ENCODE data around the gene NFAT5.
"Not testable (repeated sequence)": the region's sequence is repeated elsewhere in the genome, so short reads cannot be mapped to it uniquely, and the experiment has no call there.

The NFAT5 gene

GRCh38 chr16:69643997-69644396 lies 78.2 kb downstream of the NFAT5 start:
- DNase-seq: not testable (repeated sequence)

DNA sequence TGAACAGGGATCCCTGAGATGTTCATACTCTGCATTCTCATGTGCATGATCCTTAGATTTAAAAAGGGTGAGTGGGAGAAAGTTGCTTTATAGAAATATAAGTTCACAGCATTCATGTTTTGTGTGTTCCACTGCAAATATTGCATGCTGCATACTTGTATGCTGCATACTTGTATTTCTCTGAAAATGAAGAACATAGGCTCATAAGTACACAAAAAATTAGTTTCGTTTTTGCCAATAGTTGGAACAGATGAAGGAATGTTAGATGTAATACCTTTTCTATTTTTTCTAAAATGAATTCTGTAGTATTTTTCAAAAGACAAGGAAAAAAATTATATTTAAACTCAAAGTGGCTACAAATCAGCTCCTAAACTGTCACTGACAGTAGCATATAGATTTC lies 79.0 kb downstream of the NFAT5 start:
- no peak for DNase-seq

GRCh38 chr16:69647020-69647419 lies 81.3 kb downstream of the NFAT5 start:
- DNase-seq: no peak

DNA sequence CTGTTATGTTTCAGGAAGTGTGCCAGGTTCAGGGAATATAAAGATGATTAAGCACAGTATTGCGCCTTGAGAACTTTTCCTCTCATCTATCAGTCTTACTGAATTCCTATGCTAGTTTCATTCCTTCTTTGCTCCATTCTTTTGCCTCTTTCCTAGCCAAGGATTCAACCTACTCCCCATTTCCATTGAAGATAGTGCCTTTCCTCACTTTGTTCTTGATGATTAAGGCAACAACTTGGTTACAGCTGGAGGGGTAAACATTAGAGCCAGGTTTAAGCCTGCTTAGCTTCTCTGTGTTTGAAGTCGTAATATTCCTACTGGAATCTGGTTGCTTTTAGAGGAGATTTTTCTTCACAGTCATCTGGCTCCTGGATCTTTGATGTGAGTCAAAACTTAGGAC lies 85.5 kb downstream of the NFAT5 start:
- no peak for DNase-seq

DNA sequence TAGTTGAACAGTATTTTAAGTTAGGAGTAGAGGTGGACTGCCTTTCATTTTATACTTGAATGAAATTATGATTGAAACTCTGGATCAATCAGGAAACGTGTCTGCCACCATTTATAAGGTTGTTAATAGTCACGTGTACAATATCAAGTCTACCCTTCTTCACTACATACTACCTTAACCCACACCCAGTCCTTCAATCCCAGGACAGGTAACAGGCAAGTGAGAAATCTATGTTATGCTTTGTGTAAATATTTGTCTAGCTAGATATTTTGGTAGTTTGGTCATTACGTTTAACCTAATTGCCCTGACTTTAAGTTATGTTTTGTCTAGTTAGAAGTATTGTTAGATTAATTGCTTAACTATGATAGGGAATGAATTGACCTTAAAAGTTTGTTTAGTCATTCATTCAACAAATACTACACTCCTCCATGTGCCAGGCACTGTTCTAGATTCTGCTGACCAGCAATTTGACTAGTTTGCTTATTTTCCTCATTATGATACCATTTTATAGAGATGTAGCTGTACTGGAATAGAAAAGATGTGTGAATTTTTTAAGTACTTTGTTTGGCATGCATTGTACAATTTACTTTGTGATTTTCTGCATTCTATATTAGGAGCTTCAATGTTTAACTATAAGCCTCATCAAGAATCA lies 88.6 kb downstream of the NFAT5 start:
- no peak for DNase-seq

- no peak for DNase-seq
These were observed 94.4 kb downstream of the NFAT5 start for GRCh38 chr16:69660166-69660565.

- DNase-seq: no peak
These were observed 97.1 kb downstream of the NFAT5 start for GRCh38 chr16:69662901-69663300.

- peak; percentile 13 for DNase-seq
These were observed 98.1 kb downstream of the NFAT5 start for GRCh38 chr16:69663846-69664245.

GRCh38 chr16:69669577-69669976 lies 103.8 kb downstream of the NFAT5 start:
- DNase-seq: no peak

- no peak for DNase-seq
These were observed 106.7 kb downstream of the NFAT5 start for GRCh38 chr16:69672315-69672997.

DNA sequence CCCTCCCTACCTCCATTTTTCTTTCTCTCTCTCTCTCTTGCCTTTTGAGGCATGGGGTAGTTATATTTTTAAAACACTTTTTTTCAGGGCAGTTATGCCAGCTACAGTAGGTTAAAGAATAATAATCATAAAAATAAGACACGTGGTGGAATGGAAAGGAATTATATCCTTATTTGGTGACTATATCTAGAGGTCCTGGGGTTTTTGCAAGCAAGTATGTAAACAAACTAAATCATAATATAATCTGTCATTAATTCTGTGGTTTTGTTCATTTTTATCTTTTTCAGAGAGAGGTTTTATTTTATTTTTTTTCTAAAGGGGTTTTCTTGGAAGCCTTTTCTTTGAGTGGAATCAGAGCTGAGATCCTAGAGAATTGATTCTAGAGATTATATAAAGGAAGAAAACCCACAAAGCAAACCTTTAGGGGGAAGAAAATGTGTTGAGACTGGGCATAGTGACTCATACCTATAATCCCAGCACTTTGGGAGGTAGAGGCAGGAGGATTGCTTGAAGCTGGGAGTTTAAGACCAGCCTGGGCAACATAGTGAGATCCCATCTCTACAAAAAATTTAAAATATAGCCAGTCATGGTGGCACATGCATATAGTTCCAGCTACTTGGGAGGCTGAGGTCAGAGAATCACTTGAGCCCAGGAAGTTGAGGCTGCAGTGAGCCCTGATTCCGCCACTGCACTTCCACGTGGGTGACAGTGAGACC lies 107.4 kb downstream of the NFAT5 start:
- no peak for DNase-seq

GRCh38 chr16:69680358-69680757 lies 114.6 kb downstream of the NFAT5 start:
- DNase-seq: no peak

GRCh38 chr16:69688589-69688988 lies 122.8 kb downstream of the NFAT5 start:
- no peak for DNase-seq

- DNase-seq: no peak
These were observed 126.5 kb downstream of the NFAT5 start for GRCh38 chr16:69691980-69692911.

GRCh38 chr16:69693916-69694315 lies 128.2 kb downstream of the NFAT5 start:
- no peak for DNase-seq

DNA sequence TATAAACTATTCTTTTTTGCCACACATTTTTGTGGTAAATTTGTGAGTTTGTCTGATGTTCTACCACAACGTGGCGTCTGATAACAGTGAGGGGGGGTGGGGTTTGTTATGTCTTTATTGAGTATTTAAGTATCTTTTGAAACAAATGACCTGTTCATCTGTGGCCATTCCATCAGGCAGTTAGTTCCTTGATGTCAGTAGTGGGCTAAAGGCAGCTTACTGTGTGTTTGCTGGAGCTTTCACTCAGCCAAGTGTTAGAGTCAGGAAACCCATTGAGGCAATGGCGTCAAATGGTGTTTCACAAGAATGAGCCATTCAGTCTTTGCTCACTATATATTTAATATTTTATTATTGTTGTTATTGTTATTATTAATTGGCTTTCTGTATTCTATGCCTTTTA lies 132.6 kb downstream of the NFAT5 start:
- DNase-seq: no peak

DNA sequence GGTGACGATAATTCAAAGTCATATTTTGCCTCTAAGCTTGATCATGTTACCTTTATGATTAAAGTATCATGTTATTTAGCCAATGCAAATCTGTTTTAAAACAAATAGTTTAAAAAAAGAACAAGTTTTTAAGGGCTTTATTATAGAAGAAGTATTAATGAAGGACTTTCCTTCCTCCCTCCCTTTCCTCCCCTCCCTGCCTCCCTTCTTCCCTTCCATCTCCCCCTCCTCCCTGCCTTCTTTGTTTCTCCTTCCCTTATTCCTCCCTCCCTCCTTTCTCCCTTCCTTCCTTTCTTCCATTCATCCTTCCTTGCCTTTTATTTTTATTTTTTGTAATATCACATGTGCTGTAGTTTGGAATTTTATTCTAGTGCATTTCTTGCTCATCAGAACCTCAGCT lies 134.1 kb downstream of the NFAT5 start:
- DNase-seq: no peak

GRCh38 chr16:69701452-69701851 lies 135.7 kb downstream of the NFAT5 start:
- DNase-seq: no peak

DNA sequence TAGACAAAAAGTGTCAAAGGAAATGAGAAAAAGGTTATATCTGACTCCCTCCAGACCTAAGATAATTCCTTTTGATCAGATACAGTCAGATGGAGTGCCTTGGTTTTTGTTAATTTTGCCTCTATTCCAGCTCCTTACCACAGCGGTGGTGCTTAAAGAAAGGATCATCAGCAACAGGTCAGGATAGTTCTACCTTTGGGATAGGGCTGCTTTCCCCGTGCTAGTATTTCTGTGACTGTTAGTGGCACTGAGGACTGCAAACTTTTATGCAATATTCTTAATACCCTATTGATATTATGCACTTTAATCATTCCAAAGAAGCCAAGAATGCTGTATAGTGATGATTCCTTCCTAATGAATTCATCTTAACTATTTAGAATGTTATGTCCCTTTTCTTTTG lies 136.1 kb downstream of the NFAT5 start:
- no peak for DNase-seq

- DNase-seq: no peak
These were observed 137.9 kb downstream of the NFAT5 start for GRCh38 chr16:69703638-69704037.

DNA sequence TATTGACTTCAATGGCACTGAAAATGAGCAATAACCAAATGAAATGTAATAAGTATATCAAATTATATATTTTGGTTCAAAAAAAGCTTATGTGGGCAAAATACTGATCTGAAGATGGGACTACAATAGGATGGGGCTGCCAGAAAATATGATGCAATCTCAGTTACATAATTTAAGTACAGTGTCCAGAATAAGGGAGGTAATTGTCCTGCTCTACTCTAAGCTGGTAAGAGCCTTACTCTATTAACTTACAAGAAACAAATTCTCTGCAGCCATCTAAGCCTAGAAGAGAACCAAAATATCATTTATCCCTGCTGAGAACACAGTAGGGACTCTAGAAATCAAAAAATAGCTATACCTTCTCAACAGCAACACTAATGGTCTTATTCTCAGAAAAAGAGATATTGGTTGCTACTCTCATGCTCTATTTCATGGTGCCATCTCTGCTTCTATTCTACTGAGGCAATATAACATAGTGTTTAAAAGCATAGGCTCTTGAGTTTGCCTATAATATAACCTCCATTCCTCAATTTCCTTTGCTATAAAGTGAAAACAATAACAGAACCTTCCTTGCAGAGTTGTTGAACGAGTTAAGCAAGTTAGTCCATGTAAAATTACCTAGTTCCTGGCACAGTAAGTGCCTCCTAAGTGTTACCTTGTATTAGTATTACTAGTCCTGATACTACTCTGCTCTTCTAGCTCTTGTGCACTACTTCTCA lies 140.6 kb downstream of the NFAT5 start:
- DNase-seq: no peak

GRCh38 chr16:69706975-69707340 lies 141.2 kb downstream of the NFAT5 start:
- no peak for DNase-seq

Measured in suppressor macrophage treated with lipopolysaccharide for 4 hours (primary cell).